Dedifferentiated amniotic fluid mesenchymal stem cell (primary cell): ENCODE measurements around the gene TGFBR3.

Source experiments
- DNase-seq: peaks from one replicate; pipeline ENCODE4 v3.0.0-alpha.2; 2016; ENCODE audit errors: extremely low spot score

Gene TGFBR3

DNA sequence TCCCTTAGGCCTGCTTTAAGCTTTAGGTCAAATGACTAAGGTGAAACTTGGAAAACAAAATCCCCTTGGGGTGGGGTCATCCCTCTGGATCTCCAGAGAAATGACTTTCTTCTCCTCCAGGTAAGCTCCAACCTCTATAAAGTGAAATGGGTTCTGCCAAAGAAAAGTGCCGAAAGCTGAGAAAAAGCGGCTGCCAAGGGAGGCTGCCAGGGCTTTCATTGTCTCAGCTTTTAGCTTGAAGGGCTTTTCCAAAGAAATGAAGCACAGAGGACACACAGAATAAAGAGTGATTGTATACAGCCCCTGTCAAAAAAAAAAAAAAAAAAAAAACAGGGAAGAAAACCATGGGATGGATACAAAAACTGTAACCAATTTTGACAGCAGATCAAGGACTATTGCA lies 126.9 kb downstream of the TGFBR3 start:
- DNase-seq, result no peak

- no peak for DNase-seq
Observed at GRCh38 chr1:91757763-91758460, 128.0 kb downstream of the TGFBR3 start.

GRCh38 chr1:91755702-91756287 lies 130.2 kb downstream of the TGFBR3 start:
- no peak for DNase-seq

- DNase-seq, result no peak
Observed at GRCh38 chr1:91754816-91755580, 131.0 kb downstream of the TGFBR3 start.

DNA sequence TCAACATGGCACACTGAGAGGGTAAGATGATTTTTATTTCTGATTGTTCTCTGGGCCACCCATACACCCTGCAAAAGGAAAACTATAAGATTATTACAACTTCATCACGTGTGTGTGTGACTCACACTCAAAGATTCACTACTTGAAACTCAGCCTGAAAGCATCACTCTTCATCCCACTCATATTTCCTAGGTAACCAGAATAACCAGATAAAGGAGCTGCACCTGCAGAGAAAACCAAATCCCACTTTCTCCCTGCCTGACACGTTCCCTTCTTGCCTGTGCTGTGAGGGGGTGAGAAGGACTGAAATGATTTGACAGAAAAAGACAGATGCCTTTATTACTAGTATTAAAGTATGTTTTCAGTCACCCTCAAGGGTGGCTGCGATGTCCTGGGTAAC lies 131.6 kb downstream of the TGFBR3 start:
- peak; percentile 29 for DNase-seq

- DNase-seq, result no peak
Observed at GRCh38 chr1:91753878-91754277, 132.1 kb downstream of the TGFBR3 start.

DNA sequence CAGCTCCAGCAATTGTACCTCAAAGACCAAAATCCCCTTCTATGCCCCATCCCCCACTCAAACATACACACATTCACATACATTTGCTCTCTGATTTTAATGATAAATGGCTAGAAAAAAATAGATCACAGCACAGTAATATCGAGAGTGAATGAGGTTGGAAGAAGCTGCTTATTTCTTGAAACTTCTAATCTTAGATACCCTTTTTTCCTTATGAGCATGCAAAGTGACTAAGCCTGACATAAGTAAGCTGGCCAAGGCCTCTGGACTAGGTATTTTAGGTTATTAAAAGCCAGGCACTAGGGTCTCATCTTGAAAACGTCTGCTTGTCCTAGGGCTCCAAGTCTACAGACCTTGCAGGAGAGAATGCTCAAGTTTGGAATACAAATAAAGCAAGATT lies 133.6 kb downstream of the TGFBR3 start:
- DNase-seq, result no peak

DNA sequence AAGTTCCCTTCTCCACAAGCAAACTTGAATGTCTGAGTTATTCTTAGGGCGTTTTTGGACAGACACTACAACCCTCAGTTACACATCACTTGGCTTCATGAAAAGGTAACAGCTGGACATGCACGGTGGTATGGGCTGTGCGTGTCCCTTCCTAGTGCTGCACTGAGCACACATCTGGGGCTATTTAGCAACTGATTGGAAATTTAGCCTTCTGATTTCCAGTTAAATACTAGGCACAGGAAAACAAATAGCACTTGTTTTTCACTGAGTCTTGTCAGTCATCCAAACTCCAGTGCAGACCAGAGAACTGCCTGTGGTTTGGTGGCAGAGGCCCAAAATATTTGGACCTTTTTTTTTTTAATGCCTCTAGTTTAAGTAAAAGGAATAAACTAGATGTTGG lies 134.7 kb downstream of the TGFBR3 start:
- peak; percentile 85 for DNase-seq

- no peak for DNase-seq
Observed at GRCh38 chr1:91750398-91750996, 135.5 kb downstream of the TGFBR3 start.

GRCh38 chr1:91749788-91750231 lies 136.1 kb downstream of the TGFBR3 start:
- no peak for DNase-seq

DNA sequence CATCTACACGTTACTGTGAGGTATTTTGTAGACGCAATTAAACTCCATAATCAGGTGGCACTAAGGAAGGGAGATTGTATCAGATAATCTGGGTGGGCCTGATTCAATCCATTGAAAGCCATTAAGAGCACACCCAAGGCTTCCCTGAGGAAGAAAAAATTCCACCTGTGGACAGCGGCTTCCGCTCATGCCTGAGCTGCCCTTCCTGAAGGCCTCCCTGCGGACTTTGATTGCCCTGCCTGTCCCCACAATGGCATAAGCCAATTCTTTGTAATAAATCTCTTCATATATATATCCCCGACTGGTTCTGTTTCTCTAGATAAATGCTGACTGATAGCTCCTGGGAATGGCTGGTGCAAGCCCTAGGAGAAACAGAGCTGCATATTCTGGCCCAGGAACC lies 138.3 kb downstream of the TGFBR3 start:
- DNase-seq, result no peak

DNA sequence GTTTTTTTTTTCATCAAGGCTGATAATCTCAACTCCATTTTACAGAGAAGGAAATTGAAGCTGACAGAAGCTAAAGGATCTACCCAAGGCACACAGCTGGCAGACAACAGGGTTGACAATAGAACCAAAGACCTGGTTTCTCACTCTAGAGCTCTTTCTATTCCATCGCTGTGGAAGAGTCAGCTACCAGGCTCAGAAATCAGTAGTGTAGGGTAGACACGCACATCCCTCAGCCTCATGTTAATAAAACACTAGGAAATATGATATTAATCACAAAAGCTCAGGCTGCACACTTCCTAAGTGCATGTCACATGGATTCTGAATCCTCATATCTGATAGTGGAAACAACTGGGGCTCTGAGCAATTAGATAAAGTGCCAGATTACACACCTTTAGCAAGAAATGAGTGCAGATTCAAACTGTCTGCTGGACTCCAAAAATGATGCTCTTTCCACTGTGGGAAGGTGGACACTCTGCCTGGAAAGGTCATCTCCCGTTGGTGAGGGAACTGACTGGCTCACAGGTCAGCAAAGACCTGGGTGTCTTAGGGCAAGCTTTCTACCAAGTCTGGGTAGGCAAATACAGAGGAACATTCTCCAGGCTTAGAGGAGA lies 139.1 kb downstream of the TGFBR3 start:
- no peak for DNase-seq

DNA sequence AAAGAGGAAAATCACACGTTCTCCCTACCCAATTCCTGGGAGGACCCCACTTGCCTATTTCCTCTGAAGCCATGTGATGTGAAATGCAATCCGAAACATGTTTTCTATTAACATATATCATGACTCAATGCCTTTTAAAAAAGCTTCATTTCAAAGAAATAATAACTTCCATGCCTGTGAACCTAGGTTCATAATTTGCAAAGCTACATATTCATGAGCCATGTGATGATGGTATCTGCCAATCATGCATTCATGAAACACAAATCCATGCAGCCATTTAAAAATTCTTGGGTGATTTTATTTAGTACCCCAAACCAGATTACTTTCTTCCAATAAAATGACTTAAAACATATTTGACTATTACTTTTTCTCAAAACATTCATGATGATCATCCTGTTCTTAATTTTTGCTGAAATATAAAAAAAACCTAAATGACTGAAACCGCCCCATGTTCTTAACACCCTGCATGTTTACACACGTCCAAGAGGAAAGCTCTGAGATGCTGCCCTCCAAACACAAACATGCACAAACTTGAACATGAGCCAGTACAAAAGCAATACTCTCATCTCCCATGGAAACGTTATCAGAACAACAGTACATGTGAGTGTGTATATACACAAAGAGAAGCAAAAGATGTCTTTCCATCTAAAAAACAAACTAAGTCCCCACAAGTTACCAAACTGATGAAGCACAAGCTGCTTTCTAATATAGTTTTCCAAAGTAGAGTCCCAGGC lies 140.1 kb downstream of the TGFBR3 start:
- DNase-seq, result no peak

DNA sequence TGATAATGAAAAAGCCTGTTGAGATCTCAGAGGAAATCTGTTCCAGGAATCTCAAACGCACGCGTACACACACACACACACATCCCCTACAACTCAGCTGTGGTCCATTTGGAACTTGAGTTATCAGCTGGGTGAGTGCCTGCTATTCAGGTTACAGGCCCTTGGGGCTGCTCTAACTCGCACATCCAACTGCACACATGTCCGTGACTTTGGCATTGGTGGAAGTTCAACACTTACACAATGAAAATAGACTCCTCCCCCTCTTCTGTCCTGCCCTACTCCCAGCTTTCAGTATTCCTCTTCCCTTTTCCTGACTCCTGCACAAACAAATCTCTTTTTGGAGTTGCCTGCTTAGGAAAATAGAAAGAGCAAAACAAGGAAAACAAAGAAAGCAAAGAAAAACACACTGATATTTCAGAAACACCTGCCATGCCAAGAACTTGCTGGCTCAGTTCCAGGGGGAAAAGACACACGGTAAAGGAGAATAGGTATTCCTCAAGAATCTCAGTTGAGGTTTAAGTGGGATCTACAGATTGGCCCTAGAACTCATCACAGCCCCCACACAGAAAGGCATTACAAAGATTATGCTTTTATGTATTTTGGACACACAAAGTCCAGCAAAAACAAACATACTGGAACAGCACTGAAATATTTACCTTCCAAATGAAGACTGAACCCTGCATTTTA lies 140.9 kb downstream of the TGFBR3 start:
- DNase-seq, result no peak

DNA sequence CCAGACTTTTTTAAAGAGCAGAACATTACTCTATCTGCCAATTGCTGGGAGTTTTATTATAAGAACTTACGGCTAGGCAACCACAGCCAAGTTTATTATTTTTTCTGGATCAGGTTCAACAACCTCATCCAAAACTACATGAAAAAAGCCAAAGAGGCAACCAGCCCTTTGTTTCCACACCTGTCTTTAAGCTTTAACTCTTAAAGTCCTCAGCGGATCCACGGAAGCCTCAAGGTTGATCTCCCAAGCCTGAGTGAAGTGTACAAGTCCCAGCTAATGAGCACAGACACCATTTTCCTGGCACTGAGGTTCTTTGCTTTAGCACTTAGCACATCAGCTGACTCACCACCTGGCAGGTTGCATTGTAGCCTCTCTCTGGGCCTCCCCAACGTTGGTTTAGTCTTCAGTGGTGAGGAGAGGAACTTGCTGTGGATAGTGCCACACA lies 143.1 kb downstream of the TGFBR3 start:
- DNase-seq, result no peak

DNA sequence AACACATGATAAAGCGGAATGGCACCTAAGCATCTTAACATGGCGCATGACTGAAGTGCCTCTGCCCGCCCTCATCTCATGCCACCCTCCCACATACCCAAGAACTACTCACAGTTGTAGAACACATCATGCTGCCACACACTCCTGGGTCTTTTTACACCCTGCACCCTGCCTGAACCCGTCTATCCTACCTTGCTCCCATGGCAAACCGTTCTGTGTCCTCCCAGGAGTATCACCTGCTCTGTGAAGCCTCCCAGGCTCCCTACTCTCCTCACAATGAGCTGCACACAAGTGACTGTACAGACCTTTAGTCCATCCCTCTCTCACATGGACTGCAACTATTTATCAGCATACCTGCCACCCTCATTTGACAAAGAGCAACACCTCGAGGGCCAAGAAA lies 144.0 kb downstream of the TGFBR3 start:
- DNase-seq, result no peak

DNA sequence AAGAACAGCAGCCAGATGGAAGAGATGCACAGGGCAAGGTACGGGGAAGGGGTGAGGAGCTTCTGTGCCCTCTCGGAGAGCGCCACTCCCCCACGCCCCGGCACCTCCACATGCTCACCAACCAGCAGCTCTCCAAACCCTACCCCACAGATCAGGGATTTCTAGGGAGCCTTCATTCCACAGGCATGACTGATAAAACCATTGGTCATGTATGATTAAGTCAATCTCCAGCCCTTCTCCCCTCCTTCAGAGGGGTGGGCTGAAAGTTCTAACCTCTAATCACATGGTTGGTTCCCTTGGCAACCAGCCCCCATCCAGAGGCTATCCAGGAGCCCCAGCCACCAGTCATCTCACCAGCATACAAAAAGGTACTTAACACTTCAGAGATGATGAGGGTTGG lies 144.7 kb downstream of the TGFBR3 start:
- no peak for DNase-seq

DNA sequence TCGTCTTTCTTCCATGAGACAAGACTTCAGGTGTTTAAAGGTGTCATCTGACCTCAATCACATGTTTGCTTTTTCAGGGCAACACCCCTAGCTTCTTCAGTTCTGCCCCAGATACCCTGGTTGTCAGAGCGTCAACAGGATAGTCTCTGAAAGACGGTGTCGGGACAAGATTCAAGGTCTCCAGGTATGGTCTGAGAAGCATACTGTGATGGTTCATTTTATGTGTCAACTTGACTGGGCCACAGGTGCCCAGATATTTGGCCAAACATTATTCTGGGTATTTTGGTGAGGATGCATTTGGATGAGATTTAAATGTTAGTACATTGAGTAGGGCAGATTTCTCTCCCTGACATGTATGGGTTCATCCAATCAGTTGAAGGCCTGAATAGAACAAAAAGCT lies 148.3 kb downstream of the TGFBR3 start:
- no peak for DNase-seq

DNA sequence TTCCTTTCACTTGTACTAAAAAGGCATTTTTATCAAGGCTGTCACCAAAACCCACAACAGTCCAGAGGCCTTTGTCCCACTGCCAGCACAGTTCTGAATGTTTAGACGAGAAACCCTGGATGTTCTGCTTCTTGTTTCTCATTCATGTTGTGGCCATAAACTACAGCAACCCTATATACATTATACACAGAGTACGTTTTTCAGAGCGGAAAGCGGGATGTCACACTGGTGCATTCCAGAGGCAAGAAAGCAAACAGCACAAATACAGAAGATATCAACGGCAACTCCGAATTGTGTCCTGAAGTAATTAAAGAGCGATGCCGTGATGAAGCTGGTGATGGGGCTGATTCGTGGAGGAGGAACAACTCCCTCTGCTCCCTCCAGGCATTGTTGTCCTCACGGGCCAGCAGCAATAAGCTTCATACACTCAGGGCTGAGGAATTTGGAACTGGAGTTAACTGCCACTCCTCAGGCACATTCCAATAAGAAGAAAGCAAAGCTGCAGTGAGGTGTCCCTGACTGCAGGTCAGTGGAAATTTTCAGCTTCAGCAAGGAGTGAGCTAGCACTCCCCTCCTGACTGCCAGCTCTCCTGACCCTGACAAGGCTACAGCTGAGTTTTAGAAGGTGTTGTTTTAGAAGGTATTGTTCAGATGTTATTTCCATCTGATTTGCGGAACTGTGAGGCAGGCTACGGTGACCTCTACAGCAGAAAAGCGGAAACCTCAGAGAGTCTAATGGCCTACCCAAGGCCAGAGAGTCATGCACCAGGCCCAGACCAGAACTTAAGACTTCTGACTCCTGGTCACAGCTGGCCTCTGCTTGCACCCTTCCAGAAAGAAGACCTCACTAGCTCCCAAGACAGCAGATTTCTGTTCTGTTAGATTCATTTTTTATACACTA lies 149.0 kb downstream of the TGFBR3 start:
- peak; percentile 91 for DNase-seq
